Hepatic stellate cell (primary cell): ENCODE results near the gene NFE2L3.
A peak's percentile ranks its signal among the peaks of the same experiment; 100 is the strongest.
"Not testable (repeated sequence)": the region's sequence is repeated elsewhere in the genome, so short reads cannot be mapped to it uniquely, and the experiment has no call there.

Source experiments
- DNase-seq: peaks from one replicate; pipeline ENCODE4 v3.0.0; 2011; ENCODE audit warnings: low spot score

NFE2L3 gene

DNA sequence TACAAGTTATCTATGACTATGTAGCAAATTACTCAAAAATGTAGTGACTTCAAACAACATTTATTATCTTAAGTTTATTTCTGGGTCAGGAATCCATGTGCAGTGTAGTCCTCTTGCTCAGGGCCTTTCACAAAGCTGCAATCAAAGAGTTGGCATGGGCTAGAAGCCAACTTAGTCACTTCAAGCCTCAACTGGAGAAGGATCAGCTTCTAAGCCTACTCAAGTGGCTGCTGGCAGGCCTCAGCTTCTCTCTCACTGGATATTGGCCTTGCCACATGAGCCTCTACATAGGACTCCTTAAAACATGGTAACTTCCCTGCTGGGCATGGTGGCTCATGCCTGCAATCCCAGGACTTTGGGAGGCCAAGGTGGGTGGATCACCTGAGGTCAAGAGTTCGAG lies 5.0 kb upstream of the NFE2L3 start:
- no peak for DNase-seq

DNA sequence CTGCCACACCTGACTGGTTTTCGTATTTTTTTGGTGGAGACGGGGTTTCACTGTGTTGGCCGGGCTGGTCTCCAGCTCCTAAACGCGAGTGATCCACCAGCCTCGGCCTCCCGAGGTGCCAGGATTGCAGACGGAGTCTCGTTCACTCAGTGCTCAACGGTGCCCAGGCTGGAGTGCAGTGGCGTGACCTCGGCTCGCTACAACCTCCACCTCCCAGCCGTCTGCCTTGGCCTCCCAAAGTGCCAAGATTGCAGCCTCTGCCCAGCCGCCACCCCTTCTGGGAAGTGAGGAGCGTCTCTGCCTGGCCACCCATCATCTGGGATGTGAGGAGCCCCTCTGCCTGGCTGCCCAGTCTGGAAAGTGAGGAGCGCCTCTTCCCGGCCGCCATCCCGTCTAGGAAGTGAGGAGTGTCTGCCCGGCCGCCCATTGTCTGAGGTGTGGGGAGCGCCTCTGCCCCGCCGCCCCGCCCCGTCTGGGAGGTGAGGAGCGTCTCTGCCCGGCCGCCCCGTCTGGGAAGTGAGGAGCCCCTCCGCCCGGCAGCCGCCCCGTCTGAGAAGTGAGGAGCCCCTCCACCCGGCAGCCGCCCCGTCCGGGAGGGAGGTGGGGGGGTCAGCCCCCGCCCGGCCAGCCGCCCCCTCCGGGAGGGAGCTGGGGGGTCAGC lies 4.2 kb upstream of the NFE2L3 start:
- not testable (repeated sequence) for DNase-seq

DNA sequence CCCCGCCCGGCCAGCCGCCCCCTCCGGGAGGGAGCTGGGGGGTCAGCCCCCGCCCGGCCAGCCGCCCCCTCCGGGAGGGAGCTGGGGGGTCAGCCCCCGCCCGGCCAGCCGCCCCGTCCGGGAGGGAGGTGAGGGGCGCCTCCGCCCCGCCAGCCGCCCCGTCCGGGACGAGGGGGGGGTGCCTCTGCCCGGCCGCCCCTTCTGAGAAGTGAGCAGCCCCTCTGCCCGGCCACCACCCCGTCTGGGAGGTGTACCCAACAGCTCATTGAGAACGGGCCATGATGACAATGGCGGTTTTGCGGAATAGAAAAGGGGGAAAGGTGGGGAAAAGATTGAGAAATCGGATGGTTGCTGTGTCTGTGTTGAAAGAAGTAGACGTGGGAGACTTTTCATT lies 3.7 kb upstream of the NFE2L3 start:
- DNase-seq, result not testable (repeated sequence)

DNA sequence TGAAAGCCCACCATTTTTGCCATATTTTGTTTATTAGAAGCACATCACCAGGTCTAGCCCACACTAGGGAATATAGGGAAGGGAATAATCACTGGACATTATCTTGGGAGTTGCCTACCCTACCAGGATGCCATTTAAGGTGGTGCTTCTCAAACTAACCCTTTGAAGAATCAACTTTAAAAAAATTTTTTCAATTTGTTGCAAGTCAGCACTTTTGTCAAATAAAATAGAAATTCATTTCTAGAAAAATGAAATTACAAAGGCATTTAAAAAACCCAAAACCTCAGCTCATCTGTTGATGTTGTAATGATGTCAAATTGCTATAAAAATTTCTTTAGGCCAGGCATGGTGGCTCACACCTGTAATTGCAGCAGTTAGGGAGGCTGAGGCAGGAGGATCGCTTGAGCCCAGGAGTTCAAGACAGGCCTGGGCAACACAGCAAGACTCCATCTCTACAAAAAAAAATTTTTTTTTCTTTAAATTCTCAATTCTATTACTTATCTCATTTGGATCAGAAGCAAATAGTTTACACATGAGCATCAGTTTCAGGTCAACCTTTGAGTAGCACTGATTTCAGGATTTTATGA lies 2.5 kb upstream of the NFE2L3 start:
- DNase-seq, result no peak

DNA sequence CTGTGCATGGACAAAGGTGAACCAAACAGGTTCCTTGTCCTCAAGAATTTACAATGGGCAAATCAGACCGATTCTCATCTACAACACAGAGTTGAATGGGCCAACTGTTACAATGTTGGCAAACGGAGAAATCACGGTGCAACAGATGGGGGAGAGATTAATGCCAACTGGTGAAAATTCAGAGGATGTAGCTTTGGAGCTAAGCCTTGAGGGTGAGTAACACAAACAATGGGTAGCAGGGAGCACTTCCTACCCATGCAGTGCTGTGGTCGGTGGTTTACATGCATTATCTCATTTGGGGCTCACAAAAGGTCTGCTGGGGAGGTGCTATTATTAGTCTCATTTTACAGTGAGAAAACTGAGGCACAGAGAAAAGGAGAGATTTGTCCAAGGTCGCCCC lies 902 bp upstream of the NFE2L3 start:
- DNase-seq, result no peak

DNA sequence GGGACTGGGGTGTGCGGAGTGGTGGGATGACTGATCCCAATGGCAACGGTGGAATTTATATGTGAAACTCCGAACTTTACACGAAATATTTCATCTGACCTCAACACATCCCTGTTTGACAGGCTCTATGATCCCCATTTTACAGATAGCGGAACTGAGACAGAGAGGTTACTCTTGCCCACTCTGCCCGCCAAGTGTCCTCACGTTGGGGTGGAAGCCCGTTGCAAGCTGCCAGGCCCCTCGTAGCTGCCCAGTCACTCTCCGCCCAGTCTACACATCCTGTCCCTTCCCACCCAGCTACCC lies 397 bp upstream of the NFE2L3 start:
- DNase-seq, result no peak

DNA sequence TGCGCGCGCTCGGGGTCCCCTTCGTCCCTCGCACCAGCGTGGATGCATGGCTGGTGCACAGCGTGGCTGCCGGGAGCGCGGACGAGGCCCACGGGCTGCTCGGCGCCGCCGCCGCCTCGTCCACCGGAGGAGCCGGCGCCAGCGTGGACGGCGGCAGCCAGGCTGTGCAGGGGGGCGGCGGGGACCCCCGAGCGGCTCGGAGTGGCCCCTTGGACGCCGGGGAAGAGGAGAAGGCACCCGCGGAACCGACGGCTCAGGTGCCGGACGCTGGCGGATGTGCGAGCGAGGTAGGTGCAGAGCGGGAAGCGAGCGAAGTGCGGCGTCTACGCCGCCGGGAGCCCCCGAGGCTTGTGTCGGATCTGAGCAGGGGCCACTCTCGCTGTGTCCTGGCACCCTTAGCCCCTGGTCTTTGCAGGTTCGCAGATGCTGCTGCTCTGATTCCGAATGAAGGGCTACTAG lies 813 bp downstream of the NFE2L3 start:
- not testable (repeated sequence) for DNase-seq

DNA sequence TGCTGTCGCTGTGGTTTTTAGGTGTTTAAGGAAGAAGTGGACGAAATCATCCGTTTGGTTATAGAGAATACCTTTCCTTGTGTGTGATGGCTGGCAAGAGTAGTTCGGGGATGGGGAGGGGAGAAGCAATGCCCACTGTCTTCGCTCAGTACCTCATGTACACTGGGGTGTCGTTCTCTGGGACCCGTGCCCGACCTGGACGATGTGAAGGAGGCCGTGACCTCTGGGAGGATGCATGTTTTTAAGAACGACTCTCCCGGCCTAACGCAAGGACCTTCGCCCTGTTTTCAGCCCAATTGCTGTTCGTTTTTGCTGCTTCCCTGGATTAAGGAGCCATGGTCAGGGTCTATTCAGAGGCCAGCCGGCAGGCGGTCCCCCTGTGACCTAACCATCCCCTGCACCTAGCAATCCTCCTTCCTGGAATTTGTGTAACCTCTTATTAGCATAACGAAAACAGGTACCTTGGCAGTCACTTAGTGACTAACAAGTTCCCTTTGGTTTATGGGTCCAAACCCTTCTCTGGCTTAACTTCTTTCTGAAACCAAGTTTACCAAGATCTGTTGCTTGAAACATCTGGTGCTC lies 1.3 kb downstream of the NFE2L3 start:
- no peak for DNase-seq

DNA sequence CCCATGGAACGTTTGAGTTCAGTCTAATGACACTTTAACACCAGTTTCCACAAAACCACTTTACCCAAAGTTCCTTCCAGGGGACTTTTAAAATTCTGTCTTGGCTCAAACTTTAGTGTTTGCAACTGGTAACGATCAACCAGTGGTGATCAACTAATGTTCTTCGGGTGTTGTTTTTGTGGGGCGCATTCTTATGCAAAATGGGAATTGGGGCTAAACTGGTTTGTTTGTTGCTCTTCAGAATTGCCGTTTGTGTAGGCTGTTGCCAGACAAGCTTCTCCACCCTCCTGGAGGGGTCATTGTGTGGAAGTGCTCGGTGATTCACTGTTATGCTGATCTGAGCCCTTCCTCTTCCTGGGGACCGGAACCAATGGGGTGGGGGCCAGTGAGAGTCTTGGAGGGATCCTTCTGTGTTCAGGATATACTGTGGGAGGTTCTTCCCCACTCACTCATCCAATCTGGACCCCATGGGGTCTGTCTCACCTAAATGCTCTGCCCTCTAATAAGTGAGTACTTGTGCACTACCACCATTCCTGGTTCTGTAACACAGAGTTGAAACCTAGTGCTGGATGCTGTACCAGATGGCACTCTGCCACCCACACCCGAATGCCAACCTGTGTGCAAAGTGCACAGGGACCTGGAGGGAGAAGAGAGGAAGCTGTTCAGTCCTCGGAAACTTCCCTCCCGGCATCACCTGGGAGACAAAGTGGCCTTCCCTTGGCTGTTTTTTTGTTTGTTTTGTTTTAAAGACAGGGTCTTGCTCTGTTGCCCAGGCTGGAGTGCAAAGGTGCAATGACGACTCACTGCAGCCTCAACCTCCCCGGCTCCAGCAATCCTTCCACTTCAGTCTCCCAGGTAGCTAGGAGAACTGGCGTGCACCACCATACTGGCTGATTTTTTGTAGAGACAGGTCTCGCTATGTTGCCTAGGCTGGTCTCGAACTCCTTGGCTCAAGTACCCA lies 2.1 kb downstream of the NFE2L3 start:
- no peak for DNase-seq

DNA sequence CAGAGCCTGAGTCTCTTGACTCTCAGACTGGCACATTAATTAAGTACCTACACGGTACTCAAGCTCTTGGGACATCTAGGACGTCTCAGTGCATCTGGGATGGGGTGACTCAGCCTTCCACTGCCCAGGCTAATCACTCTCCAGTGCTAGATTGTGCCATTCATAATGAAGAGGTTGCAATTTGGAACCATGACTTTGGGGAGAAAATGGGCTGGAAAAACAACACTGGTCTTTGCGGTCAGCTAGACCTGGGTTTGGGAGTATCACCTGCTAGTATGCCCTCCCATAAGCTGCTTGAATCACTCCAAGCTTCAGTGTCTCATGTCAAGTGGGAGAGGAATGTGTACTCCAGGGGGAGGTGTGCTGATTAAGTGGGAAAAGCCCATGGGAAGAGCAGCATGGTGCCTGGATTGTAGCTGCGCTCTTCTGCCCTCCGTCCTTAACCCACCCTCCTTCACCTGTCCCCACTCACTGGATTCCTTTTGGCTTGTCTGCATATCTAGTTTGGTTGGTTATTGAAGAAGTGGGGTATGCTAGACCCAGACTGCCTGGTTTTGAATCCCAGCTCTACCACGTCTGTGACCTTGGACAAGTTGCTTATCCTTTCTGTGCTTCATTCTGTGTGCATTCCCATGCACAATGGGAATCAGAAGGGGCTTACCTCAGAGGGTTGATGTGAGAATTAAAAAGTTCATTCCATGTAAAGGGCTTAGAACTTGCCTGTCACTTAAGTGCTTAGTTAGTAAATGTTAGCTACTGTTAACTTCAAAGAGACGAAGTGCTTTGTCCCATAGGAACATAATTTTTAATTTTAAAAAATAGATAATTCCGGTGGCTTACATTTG lies 3.8 kb downstream of the NFE2L3 start:
- DNase-seq, result peak; percentile 32

DNA sequence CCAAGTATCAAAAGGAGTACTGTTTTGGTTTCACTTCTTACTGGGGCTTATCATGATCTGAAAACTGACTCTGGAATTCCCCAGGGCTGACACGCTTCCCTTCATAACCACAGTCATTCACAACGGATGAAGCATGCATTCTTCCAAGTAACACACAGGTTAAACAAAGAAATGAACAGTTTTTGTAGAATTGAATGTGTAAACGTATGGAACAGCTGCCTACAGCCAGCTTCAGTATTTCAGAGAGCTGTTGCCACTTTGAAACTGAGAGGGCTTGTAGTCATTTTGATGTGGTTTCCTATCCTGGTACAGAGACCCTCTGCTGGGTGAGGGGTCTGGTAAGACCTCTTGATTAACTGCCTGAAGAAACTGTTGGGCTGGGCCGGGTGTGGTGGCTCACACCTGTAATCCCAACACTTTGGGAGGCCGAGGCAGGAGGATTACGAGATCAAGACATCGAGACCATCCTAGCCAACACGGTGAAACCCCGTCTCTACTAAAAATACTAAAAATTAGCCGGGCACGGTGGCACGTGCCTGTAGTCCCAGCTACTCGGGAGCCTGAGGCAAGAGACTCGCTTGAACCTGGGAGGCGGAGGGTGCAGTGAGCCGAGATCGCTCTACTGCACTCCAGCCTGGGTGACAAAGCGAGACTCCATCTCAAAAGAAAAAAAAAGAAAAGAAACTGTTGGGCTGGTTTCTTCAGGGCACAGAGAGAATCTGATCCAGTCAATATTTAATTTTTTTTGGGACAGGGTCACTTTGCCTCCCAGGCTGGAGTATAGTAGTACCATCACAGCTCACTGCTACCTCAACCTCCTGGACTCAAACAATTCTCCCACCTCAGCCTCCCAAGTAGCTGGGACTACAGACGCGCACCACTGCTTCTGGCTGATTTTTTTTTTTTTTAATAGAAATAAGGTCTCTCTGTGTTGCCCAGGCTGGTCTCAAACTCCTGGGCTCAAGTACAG lies 4.7 kb downstream of the NFE2L3 start:
- DNase-seq, result peak; percentile 70

DNA sequence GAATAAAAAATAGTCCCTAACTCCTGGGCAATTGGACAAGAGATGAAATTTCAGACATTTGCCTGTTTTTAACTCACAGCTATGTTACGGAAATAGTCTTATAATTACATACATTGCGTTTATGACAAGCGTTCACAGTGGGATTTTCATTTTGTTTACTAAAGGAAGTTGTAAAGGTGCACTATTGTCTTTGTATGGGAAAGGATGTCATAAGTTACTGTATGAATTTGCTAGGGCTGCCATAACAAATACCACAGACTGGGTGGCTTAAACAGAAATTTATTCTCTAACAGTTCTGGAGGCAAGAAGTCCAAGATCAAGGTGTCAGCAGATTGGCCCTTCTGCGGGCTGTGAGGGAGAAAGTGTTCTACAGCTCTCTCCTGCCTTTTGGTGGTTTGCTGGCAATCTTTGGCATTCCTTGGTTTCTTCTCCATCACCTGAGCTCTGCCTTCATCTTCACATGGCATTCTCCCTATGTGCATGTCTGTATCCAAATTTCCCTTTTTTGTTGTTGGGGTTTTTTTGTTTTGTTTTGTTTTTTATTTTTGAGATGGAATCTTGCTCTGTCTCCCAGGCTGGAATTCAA lies 5.6 kb downstream of the NFE2L3 start:
- DNase-seq, result no peak

DNA sequence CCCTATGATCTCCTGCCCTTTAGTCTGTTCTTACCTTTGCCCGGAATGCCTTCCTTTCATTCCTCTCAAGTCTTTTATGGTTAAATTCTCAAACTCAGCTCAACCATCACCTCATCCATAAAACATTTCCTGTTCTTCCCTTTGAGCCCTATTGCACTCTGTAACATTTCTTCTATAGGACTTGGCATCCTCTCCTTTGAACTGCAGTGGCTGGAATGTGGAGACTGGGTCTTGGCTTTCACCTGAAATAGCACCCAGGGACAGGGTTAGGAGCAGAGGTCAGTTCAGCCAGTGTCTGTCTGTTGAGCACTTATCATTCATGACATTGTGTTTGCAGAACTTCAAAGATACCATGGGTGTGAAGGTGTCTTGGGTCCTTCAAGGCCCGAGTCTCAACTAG lies 7.2 kb downstream of the NFE2L3 start:
- DNase-seq, result no peak

DNA sequence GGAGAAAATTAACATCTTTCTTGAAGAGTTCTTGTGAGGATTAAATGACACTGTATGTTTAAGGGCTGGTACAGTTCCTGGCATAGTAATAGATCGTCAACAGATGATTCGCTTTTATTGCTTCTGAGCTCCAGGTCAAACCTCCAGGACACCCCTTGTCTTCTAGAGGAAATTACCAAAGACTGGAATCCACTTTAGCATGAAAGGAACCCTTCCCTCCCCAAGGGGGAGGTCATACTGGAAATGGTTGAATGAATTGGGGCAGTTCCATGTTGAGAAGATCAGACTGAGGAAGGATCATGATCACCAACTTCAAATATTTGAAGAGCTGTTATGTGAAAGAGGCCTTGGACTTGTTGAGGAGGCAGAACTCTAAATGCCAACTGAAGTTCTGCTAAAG lies 8.9 kb downstream of the NFE2L3 start:
- DNase-seq, result no peak

DNA sequence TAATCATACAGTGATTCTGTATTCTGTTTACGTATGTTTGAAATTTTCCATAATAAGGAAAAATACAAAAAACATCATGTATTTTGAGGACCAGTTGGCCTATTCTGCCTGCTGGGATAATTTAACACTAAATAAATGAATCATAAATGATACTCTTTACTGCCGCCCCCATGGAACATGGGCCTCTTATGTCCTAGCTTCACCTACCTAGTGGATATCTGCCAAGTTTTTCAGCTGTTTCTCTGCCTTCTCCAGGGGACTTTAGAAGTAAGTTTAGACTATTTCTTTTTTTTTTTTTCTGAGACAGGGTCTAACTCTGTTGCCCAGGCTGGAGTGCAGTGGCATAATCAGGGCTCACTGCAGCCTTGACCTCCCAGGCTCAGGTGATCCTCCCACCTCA lies 10.4 kb downstream of the NFE2L3 start:
- DNase-seq, result no peak

DNA sequence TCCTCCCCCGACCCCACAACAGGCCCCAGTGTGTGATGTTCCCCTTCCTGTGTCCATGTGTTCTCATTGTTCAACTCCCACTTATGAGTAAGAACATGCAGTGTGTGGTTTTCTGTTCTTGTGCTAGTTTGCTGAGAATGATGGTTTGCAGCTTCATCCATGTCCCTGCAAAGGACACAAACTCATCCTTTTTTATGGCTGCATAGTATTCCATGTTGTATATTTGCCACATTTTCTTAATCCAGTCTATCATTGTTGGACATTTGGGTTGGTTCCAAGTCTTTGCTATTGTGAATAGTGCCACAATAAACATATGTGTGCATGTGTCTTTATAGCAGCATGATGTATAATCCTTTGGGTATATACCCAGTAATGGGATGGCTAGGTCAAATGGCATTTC lies 11.8 kb downstream of the NFE2L3 start:
- DNase-seq, result not testable (repeated sequence)

DNA sequence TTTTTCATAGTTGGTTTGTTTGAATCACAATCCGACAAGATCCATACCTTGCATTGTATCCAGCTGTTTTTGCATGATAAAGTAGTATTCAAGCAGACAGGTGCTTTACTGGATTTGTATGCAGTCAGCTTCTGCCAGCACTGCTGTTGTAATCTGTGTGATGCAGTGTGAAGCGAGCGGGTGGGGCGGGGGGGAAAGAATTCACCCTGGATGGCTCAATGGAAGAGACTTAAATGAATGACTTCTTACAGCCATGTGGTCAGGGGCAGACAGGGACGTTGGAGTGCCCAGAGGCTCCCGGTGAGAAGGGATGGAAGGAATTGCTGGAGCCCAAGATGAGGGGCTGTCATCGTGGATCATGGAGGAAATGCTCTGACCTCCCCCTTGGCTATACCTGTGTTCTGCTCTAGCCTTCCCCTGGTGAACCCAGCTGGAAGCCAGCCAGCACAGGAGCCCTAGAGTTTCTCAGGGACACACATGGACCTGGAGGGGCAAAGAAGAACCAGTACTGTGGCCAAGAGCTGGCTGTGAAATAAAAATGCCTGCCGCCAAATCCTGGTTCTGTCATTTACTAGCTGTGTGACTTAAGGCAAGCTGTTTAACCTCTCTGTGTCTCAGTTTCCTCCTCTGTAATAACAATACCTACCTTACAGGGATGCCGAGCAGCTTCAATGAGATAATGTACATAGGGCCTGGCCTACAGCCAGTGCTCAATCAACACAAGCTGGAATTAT lies 14.1 kb downstream of the NFE2L3 start:
- DNase-seq, result no peak

DNA sequence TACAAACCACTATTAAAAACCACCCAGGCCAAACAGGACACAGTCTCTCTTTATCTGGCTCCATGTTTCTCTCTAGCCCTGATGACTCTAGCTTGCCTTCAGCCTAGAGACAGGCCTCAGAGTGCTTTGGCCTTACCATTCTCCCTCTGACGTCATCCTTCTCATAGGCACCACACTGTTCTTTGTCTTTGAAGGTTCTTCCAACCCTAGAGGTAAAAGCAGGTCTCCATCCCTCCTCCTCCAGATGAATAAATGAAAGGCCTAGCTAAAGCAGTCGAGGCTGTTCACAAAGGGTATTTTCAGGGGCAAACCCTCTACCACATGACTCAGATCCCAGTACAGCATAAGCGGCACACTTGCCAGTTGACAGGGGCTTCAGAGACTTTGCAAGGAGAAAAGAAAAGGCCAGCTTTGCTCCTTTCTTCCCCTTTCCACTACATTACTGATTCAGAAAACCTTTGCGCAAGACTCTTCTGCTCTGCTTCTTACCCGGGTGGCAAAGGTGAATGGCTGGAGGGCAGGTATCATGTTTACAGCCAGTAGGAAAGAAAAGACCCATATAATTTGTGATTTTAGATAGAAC lies 14.8 kb downstream of the NFE2L3 start:
- no peak for DNase-seq

DNA sequence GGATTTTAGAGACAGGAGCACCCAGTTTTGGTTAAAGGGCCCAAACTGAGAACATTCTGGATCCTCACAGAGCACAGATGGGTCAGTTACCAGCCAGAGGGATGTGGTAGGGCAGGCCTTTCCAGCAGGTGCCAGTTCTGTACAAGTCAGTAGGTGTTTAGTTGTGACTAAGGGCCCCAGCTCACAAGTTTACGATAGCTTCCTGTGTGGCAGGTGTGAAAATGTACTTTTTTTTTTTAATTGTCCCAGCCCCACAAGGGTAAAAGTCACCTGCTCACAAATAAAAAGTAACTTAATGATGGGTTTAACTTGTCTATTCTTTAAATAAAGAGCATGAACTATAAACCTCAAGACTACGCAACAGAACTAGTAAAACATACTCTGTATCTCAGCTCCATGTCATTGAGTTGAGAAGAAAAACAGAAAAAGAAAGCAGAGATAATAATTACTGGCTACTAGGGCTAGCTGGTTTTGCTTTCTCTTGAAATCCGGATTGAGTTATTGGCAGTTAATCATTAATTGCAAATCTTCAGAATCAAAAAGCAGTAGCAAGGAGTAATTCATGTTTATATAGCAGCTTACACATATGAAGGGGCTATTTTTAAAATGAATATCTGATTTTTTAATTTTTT lies 15.4 kb downstream of the NFE2L3 start:
- no peak for DNase-seq
